DMS114 treated with DMSO at 0.1 percent for 48 hours (cell line): ENCODE measurements around the gene FIS1.
"Not testable (repeated sequence)": the region's sequence is repeated elsewhere in the genome, so short reads cannot be mapped to it uniquely, and the experiment has no call there.

Experiments used
- DNase-seq: peaks from one replicate; lab custom pipeline; 2025; ENCODE audit not compliant: unreplicated experiment; lab: John Stamatoyannopoulos, UW

Gene FIS1

GRCh38 chr7:101205901-101206664 is 38.8 kb downstream of the FIS1 start:
- DNase-seq = no peak

- DNase-seq = not testable (repeated sequence)
These were observed 40.8 kb downstream of the FIS1 start for GRCh38 chr7:101203740-101204738.

GRCh38 chr7:101202603-101202918 is 42.3 kb downstream of the FIS1 start:
- DNase-seq = no peak

GRCh38 chr7:101201695-101202602 is 42.9 kb downstream of the FIS1 start:
- DNase-seq = no peak

- DNase-seq = no peak
These were observed 43.9 kb downstream of the FIS1 start, which contains the start of gene MOGAT3 for GRCh38 chr7:101200862-101201599. Gene MOGAT3, minus strand, starts transcription at chr7:101201036. Its CDS starts 182 bp downstream, at chr7:101200854.

- no peak for DNase-seq
These were observed 44.4 kb downstream of the FIS1 start for GRCh38 chr7:101200504-101200861.

- DNase-seq = not testable (repeated sequence)
These were observed 45.4 kb downstream of the FIS1 start for GRCh38 chr7:101199522-101199921.

GRCh38 chr7:101198476-101198875 is 46.4 kb downstream of the FIS1 start:
- no peak for DNase-seq

- DNase-seq = no peak
These were observed 46.9 kb downstream of the FIS1 start for GRCh38 chr7:101197991-101198390.

- no peak for DNase-seq
These were observed 49.0 kb downstream of the FIS1 start for GRCh38 chr7:101195884-101196283.
